BLaER1 treated with 17β-estradiol and CSF1 and Interleukin-3, amounts not matched to agents 10 nM and 100 nM (cell line): ENCODE data around the gene DRC7.

ENCODE experiments used
- H3K27ac ChIP-seq, 11 experiments: shearing (Covaris generic); formaldehyde crosslinking; 2 replicates each; pipeline ENCODE4 v1.8.1; 2022
- H3K27me3 ChIP-seq, 11 experiments: shearing (Covaris generic); formaldehyde crosslinking; 2 replicates each; pipeline ENCODE4 v1.8.1; 2022
- H3K36me3 ChIP-seq, 11 experiments: shearing (Covaris generic); formaldehyde crosslinking; 2 replicates each; pipeline ENCODE4 v1.8.1; 2022
- H3K4me1 ChIP-seq, 10 experiments: shearing (Covaris generic); formaldehyde crosslinking; 2 replicates each; pipeline ENCODE4 v1.8.1; 2022
- H3K4me2 ChIP-seq, 11 experiments: shearing (Covaris generic); formaldehyde crosslinking; 2 replicates each; pipeline ENCODE4 v1.8.1; 2022
- H3K4me3 ChIP-seq, 10 experiments: shearing (Covaris generic); formaldehyde crosslinking; 2 replicates each; pipeline ENCODE4 v1.8.1; 2022
- H3K9ac ChIP-seq, 11 experiments: shearing (Covaris generic); formaldehyde crosslinking; 2 replicates each; pipeline ENCODE4 v1.8.1; 2022
- H3K9me3 ChIP-seq, 11 experiments: shearing (Covaris generic); formaldehyde crosslinking; replicated peaks in 1 of 11; 2 replicates each; pipeline ENCODE4 v1.8.1; 2022
- H4K20me1 ChIP-seq, 11 experiments: shearing (Covaris generic); formaldehyde crosslinking; 2 replicates each; pipeline ENCODE4 v1.8.1; 2022
- Cebpa-rat ChIP-seq, 11 experiments: shearing (Covaris generic); IDR thresholded peaks; 2 replicates each; pipeline ENCODE4 v1.8.1; 2022

The DRC7 gene

DNA sequence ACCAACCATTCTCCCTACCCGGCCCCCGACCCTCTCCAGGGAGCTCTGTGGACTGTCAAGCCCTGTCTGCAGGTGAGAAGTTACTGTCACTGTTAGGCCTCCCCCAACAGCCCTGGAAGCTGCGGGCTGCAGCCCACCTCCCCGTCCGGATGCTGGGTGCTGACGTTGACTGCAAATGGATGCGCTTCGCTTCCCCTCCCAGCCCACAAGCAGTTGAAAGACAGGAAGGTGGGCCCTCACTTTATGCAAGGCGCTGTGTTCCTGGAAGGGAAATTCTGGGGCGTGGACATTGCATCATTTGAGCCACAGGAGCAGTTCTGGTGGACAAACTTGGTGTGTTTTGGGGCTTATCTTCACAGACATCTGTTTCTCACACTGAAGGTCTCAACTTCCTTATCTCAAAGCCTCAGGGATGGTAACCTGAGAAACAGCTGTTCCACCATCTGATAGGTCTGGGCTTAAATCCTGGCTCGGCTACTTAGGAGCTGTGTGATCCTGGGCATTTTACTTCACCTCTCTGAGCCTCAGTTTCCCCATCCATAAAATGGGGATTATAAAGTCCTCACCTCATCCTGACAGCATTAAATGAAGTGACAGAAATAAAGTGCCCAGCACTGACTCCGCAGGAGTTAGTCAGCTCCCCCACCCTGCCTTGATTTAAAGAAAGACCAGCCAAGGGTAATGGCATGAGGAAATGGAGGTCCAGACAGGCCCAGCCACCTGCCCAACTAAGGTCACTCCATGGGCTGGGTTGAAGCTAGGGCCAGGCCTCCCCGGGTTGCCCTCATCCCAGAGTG is 4.6 kb upstream of the DRC7 start:
- Histone ChIP-seq H3K9ac (peak overlapping the region; percentile 45 to 94 (median 88); a peak in 21 of 22 replicates), H4K20me1 (no peaks in the 10 kb centered on the region), H3K27ac (peak overlapping the region in 10 of 11 experiments; percentile 75 to 100 (median 99); a peak in 21 of 22 replicates), H3K4me3 (peak overlapping the region in 6 of 10 experiments; percentile 7 to 73 (median 58); a peak in 10 of 20 replicates), H3K36me3 (no peaks in the 10 kb centered on the region), H3K4me1 (peaks cover 75 to 100% (median 90%) of the 10 kb centered on the region in 10 experiments), H3K27me3 (no peaks in the 10 kb centered on the region), H3K4me2 (peak overlapping the region; percentile 74 to 97 (median 90)), H3K9me3 (0 out of 22 replicates have a peak, but pooled peaks cover 0 to 5% (median 0%) of the 10 kb centered on the region in 11 experiments)
- TF ChIP-seq Cebpa-rat (IDR thresholded peaks at IDR 0.05), result peak in 10 of 11 experiments; percentile 70 to 100 (median 99); a peak in 19 of 22 replicates

DNA sequence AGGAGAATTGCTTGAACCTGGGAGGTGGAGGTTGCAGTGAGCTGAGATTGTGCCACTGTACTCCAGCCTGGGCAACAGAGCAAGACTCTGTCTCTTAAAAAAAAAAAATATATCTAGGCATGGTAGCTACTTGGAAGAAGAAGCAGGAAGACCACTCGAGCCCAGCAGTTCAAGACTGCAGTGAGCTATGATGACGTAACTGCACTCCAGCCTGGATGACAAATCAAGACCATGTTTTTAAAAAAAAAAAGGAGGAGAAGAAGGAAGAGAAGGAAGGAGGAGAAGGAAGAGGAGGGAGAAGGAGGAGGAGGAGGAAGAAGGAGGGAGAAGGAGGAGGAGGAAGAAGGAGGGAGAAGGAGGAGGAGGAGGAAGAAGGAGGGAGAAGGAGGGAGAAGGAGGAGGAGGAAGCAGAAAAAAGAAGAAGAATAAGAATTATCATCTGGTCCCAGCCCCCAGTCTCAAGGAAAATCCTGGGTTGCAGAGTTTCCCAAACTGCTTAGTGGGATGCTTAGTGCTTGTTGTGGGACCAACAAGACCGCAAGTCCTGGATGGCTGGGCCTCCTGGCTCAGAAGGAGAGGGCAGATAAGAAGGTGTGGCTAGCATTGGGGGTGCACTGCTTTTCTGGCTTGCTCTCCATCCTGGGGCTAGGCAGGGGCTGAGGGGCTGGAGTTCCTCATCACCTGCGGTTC is 3.7 kb upstream of the DRC7 start:
- Histone ChIP-seq H3K4me3 (peak overlapping the region in 3 of 10 experiments; percentile 26 to 73 (median 64); a peak in 2 of 20 replicates), H3K36me3 (no peaks in the 10 kb centered on the region), H3K27ac (peak overlapping the region in 10 of 11 experiments; percentile 75 to 100 (median 99); a peak in 21 of 22 replicates), H4K20me1 (no peaks in the 10 kb centered on the region), H3K9me3 (no peaks in the 10 kb centered on the region), H3K9ac (peak overlapping the region in 10 of 11 experiments; percentile 55 to 92 (median 86); a peak in 20 of 22 replicates), H3K27me3 (no peaks in the 10 kb centered on the region), H3K4me1 (peaks cover 82 to 100% (median 97%) of the 10 kb centered on the region in 10 experiments), H3K4me2 (peak overlapping the region; percentile 74 to 97 (median 90))
- 0 out of 22 replicates have a peak, but pooled peaks of 1 of the 11 experiments have one; percentile 33 for TF ChIP-seq Cebpa-rat (IDR thresholded peaks at IDR 0.05)

GRCh38 chr16:57692636-57693035 is 2.0 kb upstream of the DRC7 start:
- H3K4me1 ChIP-seq, result peaks cover 67 to 90% (median 87%) of the 10 kb centered on the region in 10 experiments
- H3K9ac ChIP-seq, result peak overlapping the region in 8 of 11 experiments; percentile 3 to 90 (median 26); a peak in 9 of 22 replicates
- H3K4me2 ChIP-seq, result peak overlapping the region; percentile 1 to 97 (median 90); a peak in 19 of 22 replicates
- TF ChIP-seq Cebpa-rat (IDR thresholded peaks at IDR 0.05), result no peak
- no peak overlapping the region for H3K4me3 ChIP-seq
- no peaks in the 10 kb centered on the region for H3K27me3 ChIP-seq
- no peaks in the 10 kb centered on the region for H3K9me3 ChIP-seq
- no peaks in the 10 kb centered on the region for H3K36me3 ChIP-seq
- H3K27ac ChIP-seq, result peak overlapping the region in 10 of 11 experiments; percentile 19 to 100 (median 99); a peak in 19 of 22 replicates
- H4K20me1 ChIP-seq, result no peaks in the 10 kb centered on the region

DNA sequence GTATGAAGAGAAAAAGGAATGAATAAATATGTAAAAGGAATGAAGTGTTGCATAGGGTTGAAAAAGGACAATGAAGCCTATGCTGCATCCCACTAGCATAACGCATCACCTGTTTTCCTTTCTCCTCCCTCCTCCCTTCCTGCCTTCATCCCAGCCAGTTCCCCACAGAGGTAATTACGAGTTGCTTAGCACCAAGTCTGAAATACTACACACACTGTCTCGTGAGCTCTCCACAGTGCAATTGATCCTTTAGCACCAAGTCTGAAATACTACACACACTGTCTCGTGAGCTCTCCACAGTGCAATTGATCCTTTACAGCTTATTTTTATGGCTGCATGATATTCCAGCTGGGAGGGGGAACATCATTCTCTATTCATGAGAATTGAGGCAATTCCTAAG is 1.1 kb upstream of the DRC7 start:
- H4K20me1 ChIP-seq, result no peaks in the 10 kb centered on the region
- TF ChIP-seq Cebpa-rat (IDR thresholded peaks at IDR 0.05), result no peak
- H3K27me3 ChIP-seq, result no peaks in the 10 kb centered on the region
- peaks cover 58 to 81% (median 78%) of the 10 kb centered on the region in 10 experiments for H3K4me1 ChIP-seq
- H3K4me2 ChIP-seq, result peak overlapping the region in 8 of 11 experiments; percentile 18 to 97 (median 92); a peak in 12 of 22 replicates
- no peaks in the 10 kb centered on the region for H3K36me3 ChIP-seq
- H3K9ac ChIP-seq, result peak overlapping the region in 1 of 11 experiments; percentile 77; a peak in 2 of 22 replicates
- no peaks in the 10 kb centered on the region for H3K9me3 ChIP-seq
- no peak overlapping the region for H3K4me3 ChIP-seq
- peak overlapping the region in 9 of 11 experiments; percentile 96 to 100 (median 99); a peak in 18 of 22 replicates for H3K27ac ChIP-seq

- H3K27me3 ChIP-seq, result no peaks in the 10 kb centered on the region
- H3K9ac ChIP-seq, result peak overlapping the region in 10 of 11 experiments; percentile 66 to 89 (median 76); a peak in 18 of 22 replicates
- peaks cover 51 to 74% (median 71%) of the 10 kb centered on the region in 10 experiments for H3K4me1 ChIP-seq
- no peaks in the 10 kb centered on the region for H3K9me3 ChIP-seq
- peak overlapping the region; percentile 39 to 68 (median 55); a peak in 11 of 20 replicates for H3K4me3 ChIP-seq
- no peaks in the 10 kb centered on the region for H3K36me3 ChIP-seq
- H4K20me1 ChIP-seq, result no peaks in the 10 kb centered on the region
- peak overlapping the region; percentile 67 to 100 (median 99); a peak in 21 of 22 replicates for H3K27ac ChIP-seq
- TF ChIP-seq Cebpa-rat (IDR thresholded peaks at IDR 0.05), result no peak
- peak overlapping the region; percentile 65 to 97 (median 91); a peak in 20 of 22 replicates for H3K4me2 ChIP-seq
Measured at GRCh38 chr16:57694231-57694724, 328 bp upstream of the DRC7 start.

GRCh38 chr16:57695680-57696069 is 1.1 kb downstream of the DRC7 start:
- peak overlapping the region in 2 of 10 experiments; percentile 58 to 60; a peak in 1 of 20 replicates for H3K4me3 ChIP-seq
- H3K27ac ChIP-seq, result peak overlapping the region; percentile 26 to 100 (median 99); a peak in 21 of 22 replicates
- peak overlapping the region in 8 of 11 experiments; percentile 66 to 89 (median 76); a peak in 13 of 22 replicates for H3K9ac ChIP-seq
- no peaks in the 10 kb centered on the region for H4K20me1 ChIP-seq
- TF ChIP-seq Cebpa-rat (IDR thresholded peaks at IDR 0.05), result no peak
- no peaks in the 10 kb centered on the region for H3K27me3 ChIP-seq
- H3K4me1 ChIP-seq, result peaks cover 41 to 62% (median 60%) of the 10 kb centered on the region in 10 experiments
- peak overlapping the region; percentile 65 to 97 (median 91) for H3K4me2 ChIP-seq
- H3K36me3 ChIP-seq, result no peaks in the 10 kb centered on the region
- H3K9me3 ChIP-seq, result no peaks in the 10 kb centered on the region

GRCh38 chr16:57696240-57696639 is 1.6 kb downstream of the DRC7 start:
- no peak for TF ChIP-seq Cebpa-rat (IDR thresholded peaks at IDR 0.05)
- Histone ChIP-seq H4K20me1 (no peaks in the 10 kb centered on the region), H3K27me3 (no peaks in the 10 kb centered on the region), H3K4me2 (peak overlapping the region in 8 of 11 experiments; percentile 8 to 97 (median 90); a peak in 14 of 22 replicates), H3K9me3 (no peaks in the 10 kb centered on the region), H3K27ac (peak overlapping the region in 9 of 11 experiments; percentile 96 to 100 (median 99); a peak in 18 of 22 replicates), H3K36me3 (no peaks in the 10 kb centered on the region), H3K9ac (0 out of 22 replicates have a peak overlapping the region, but pooled peaks of 1 of the 11 experiments have one; percentile 71), H3K4me1 (peaks cover 36 to 59% (median 54%) of the 10 kb centered on the region in 10 experiments), H3K4me3 (no peak overlapping the region)

DNA sequence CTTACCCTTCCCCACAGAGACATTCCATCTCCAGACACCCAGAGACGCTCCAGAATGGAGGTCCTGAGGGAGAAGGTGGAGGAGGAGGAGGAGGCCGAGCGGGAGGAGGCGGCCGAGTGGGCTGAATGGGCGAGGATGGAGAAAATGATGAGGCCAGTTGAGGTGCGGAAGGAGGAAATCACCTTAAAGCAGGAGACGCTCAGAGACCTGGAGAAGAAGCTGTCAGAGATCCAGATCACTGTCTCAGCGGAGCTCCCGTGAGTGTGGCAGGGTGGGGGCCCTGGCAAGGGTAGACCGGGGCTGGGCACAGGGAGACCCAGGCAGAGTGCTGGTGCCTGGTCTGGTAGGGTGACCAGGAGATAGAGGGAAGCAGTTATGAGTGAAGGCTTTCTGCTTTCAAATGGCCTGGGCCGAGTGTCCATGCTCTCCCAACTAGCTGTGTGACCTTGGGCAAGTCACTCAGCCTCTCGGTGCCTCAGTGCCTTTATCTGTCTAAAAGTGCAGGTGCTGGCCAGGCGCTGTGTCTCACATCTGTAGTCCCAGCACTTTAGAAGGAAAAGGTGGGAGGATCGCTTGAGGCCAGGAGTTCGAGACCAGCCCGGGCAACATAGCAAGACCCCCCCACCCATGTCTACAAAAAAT is 3.4 kb downstream of the DRC7 start:
- H3K9me3 ChIP-seq, result no peaks in the 10 kb centered on the region
- peaks cover 22 to 48% (median 37%) of the 10 kb centered on the region in 10 experiments for H3K4me1 ChIP-seq
- TF ChIP-seq Cebpa-rat (IDR thresholded peaks at IDR 0.05), result no peak
- H3K4me2 ChIP-seq, result no peak overlapping the region
- H4K20me1 ChIP-seq, result no peaks in the 10 kb centered on the region
- H3K27me3 ChIP-seq, result no peaks in the 10 kb centered on the region
- H3K4me3 ChIP-seq, result no peak overlapping the region
- no peaks in the 10 kb centered on the region for H3K36me3 ChIP-seq
- peak overlapping the region in 5 of 11 experiments; percentile 12 to 47 (median 25); a peak in 5 of 22 replicates for H3K27ac ChIP-seq
- H3K9ac ChIP-seq, result no peak overlapping the region
